Endothelial cell of umbilical vein (primary cell): ENCODE measurements around the gene PIGW. TPM values are rescaled to one million over a fixed set of nuclear protein-coding genes. Genes with fewer than 3 reads are reported as not detected.

Experiments
- BruUV-seq: library from RNA; stranded (reverse); fragments of 400-500 nt; replicated peaks from 2 replicates; lab custom pipeline; 2021; lab: Mats Ljungman, UMichigan
- CTCF ChIA-PET: fragments of 300-600, 350-600 bp; sonication (Branson Sonifier 250); formaldehyde crosslinking; loops from one replicate; lab custom pipeline; 2021; ENCODE audit warnings: antibody characterized with exemption, inconsistent platforms; lab: Charles Lee
- POLR2A ChIA-PET: fragments of 300-600, 350-600 bp; sonication (Branson Sonifier 250); formaldehyde crosslinking; loops from one replicate; lab custom pipeline; 2021; ENCODE audit warnings: antibody characterized with exemption, inconsistent platforms; lab: Charles Lee
- DNase-seq: peaks from one replicate; pipeline ENCODE4 v3.0.0-alpha.2; 2011; ENCODE audit warnings: low read depth, low spot score
- FAIRE-seq: peaks from 2 replicates; lab custom pipeline; 2011; peaks lifted over from hg19 to GRCh38; lab: Jason Lieb, UNC
- H2AFZ ChIP-seq: 2 replicates; pipeline ENCODE4 v1.6.0; 2012; ENCODE audit warnings: low read depth, low read length, control low read depth, inconsistent platforms
- H3K27ac ChIP-seq: 2 replicates; pipeline ENCODE4 v1.5.1; 2011; ENCODE audit warnings: low read depth, mild to moderate bottlenecking, control low read depth, low read length, moderate library complexity; ENCODE audit not compliant: insufficient read depth
- H3K27me3 ChIP-seq, 2 experiments: 2 replicates each; pipeline versions ENCODE4 v1.6.0 to v1.6.1; 2011; ENCODE audit warnings: low read length in 2 of 2, mixed read lengths in 1 of 2; ENCODE audit not compliant: control insufficient read depth in 2 of 2, insufficient read depth in 2 of 2
- H3K36me3 ChIP-seq, 2 experiments: 2 replicates in 1 of 2; 3 replicates in 1 of 2; pipeline ENCODE4 v1.5.1; 2011; ENCODE audit warnings: low read length in 2 of 2, mild to moderate bottlenecking in 1 of 2, moderate library complexity in 1 of 2; ENCODE audit not compliant: control insufficient read depth in 2 of 2, insufficient read depth in 2 of 2; ENCODE audit errors: extremely low read depth in 1 of 2
- H3K4me1 ChIP-seq: 3 replicates; pipeline ENCODE4 v1.5.1; 2011; ENCODE audit warnings: mild to moderate bottlenecking, low read length; ENCODE audit not compliant: control insufficient read depth, insufficient read depth; ENCODE audit errors: extremely low read depth
- H3K4me2 ChIP-seq: 2 replicates; pipeline ENCODE4 v1.6.1; 2011; ENCODE audit warnings: low read length, control low read depth, mixed read lengths; ENCODE audit not compliant: insufficient read depth
- H3K4me3 ChIP-seq, 3 experiments: fragments of 200-600 bp in 1 of 3; sonication (generic), shearing (Covaris generic) in 1 of 3; replicated peaks in 1 of 3; 2 replicates each; pipeline ENCODE4 v1.5.1; 2011 to 2016; ENCODE audit warnings: control low read depth in 3 of 3, low read length in 3 of 3, mild to moderate bottlenecking in 2 of 3, inconsistent platforms in 1 of 3, low read depth in 1 of 3, moderate library complexity in 1 of 3; ENCODE audit not compliant: insufficient read depth in 1 of 3
- H3K79me2 ChIP-seq: 2 replicates; pipeline ENCODE4 v1.6.0; 2012; ENCODE audit warnings: low read length, inconsistent platforms; ENCODE audit not compliant: control insufficient read depth, insufficient read depth
- H3K9ac ChIP-seq: replicated peaks from 2 replicates; pipeline ENCODE3; 2011; ENCODE audit warnings: low read length, control low read depth; ENCODE audit not compliant: insufficient read depth; ENCODE audit errors: extremely low read depth
- H3K9me1 ChIP-seq: replicated peaks from 3 replicates; pipeline ENCODE4 v1.6.0; 2011; ENCODE audit warnings: mild to moderate bottlenecking, low read length; ENCODE audit not compliant: control insufficient read depth, insufficient read depth; ENCODE audit errors: extremely low read depth
- H3K9me3 ChIP-seq: replicated peaks from 2 replicates; pipeline ENCODE4 v1.5.1; 2012; ENCODE audit warnings: low read length, inconsistent platforms; ENCODE audit not compliant: control insufficient read depth, insufficient read depth
- H4K20me1 ChIP-seq: replicated peaks from 2 replicates; pipeline ENCODE3; 2011; ENCODE audit warnings: mild to moderate bottlenecking, low read length; ENCODE audit not compliant: control insufficient read depth, insufficient read depth; ENCODE audit errors: extremely low read depth
- EZH2 ChIP-seq: IDR thresholded peaks from 2 replicates; pipeline ENCODE4 v1.6.1; 2012; ENCODE audit warnings: borderline replicate concordance, low read depth, mild to moderate bottlenecking, moderate library complexity, low read length, inconsistent platforms; ENCODE audit not compliant: severe bottlenecking
- GATA2 ChIP-seq: IDR thresholded peaks from 2 replicates; pipeline ENCODE4 v1.7.0; 2011; ENCODE audit warnings: low read depth, mild to moderate bottlenecking, moderate library complexity, mixed read lengths, low read length; ENCODE audit not compliant: insufficient read length, insufficient read depth
- POLR2A ChIP-seq: IDR thresholded peaks from 2 replicates; pipeline ENCODE4 v1.6.1; 2012; ENCODE audit warnings: low read depth, mild to moderate bottlenecking, control low read depth, low read length
- POLR2AphosphoS5 ChIP-seq: IDR thresholded peaks from 2 replicates; pipeline ENCODE4 v1.6.1; 2012; ENCODE audit warnings: low read depth, mild to moderate bottlenecking, control low read depth, low read length, moderate library complexity; ENCODE audit not compliant: insufficient read depth
- dilution Hi-C: fragments of 300-500 bp; cut with MboI; formaldehyde crosslinking; loops from one replicate; pipeline ENCODE4 v1.15.0; 2019; ENCODE audit warnings: low sequenced_read_pairs; ENCODE audit not compliant: extremely low pct_ligation_motif_present
- intact Hi-C: fragments of 100-400 bp; cut with micrococcal nuclease; formaldehyde crosslinking; loops from one replicate; pipeline ENCODE4 v1.10.0; 2022
- polyA plus RNA-seq, 4 experiments: library from polyadenylated mRNA; depleted of rRNA in 3 of 4; stranded (reverse) in 3 of 4; unstranded in 1 of 4; fragments of >200 nt; gene quantifications; 2 replicates each; pipeline versions ENCODE4 v1.2.1 to v1.2.3, GENCODE V29; 2011 to 2012; ENCODE audit warnings: missing spikeins in 1 of 4
- total RNA-seq: library from RNA; stranded (reverse); gene quantifications from 2 replicates; pipeline ENCODE4 v1.2.3, GENCODE V29; 2021
- TF ChIP-seq, protein P1 (sequence below), 2 donors: IDR thresholded peaks; 1 replicate in 1 of 2; 2 replicates in 1 of 2; pipeline ENCODE4 v1.5.1; 2011; ENCODE audit warnings: low read length in 2 of 2, mild to moderate bottlenecking in 2 of 2, moderate library complexity in 2 of 2, control low read depth in 1 of 2, inconsistent platforms in 1 of 2, low read depth in 1 of 2; ENCODE audit not compliant: insufficient read depth in 1 of 2; ENCODE audit errors: extremely low read depth in 1 of 2
- TF ChIP-seq, protein P2 (sequence below): IDR thresholded peaks from 2 replicates; pipeline ENCODE4 v1.6.1; 2011; ENCODE audit not compliant: insufficient read depth, insufficient read length

PIGW gene
- total and polyA plus RNA-seq, 2 donors (not counting 3 experiments of a cell fraction or from before 2014, with no cell fraction given), result 5.9 to 13.1 TPM

DNA sequence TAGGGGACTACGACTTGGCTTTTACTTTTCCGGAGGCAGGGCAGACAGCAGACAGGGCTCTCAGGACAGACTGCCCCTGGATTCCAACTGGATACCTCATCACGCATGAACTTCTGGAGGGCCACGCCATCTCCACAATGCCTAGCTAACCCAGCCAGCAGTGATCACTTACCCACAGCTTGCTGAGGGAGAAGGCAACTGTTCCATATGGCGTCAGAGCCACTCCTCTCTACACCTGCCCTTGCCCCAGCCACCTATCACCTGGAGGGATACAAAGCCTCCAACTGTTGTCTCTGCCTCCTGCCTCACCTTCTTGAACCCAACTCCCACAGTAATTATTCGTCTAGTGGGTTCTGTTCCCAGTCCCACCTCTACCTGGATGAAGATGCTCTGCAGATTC is 8.9 kb upstream of the PIGW start:
- H3K4me1 ChIP-seq, result peaks cover 14% of the 10 kb centered on the region
- no peaks in the 10 kb centered on the region for H3K9me3 ChIP-seq
- no TSS peak for BruUV-seq
- POLR2A ChIA-PET, result no interaction called here
- H3K36me3 ChIP-seq, result peaks cover 23 to 25% of the 10 kb centered on the region in 2 experiments
- FAIRE-seq (no peak), DNase-seq (no peak)
- TF ChIP-seq, protein P1, sequence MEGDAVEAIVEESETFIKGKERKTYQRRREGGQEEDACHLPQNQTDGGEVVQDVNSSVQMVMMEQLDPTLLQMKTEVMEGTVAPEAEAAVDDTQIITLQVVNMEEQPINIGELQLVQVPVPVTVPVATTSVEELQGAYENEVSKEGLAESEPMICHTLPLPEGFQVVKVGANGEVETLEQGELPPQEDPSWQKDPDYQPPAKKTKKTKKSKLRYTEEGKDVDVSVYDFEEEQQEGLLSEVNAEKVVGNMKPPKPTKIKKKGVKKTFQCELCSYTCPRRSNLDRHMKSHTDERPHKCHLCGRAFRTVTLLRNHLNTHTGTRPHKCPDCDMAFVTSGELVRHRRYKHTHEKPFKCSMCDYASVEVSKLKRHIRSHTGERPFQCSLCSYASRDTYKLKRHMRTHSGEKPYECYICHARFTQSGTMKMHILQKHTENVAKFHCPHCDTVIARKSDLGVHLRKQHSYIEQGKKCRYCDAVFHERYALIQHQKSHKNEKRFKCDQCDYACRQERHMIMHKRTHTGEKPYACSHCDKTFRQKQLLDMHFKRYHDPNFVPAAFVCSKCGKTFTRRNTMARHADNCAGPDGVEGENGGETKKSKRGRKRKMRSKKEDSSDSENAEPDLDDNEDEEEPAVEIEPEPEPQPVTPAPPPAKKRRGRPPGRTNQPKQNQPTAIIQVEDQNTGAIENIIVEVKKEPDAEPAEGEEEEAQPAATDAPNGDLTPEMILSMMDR (IDR thresholded peaks at IDR 0.05; ENCODE audit: extremely low read depth in 1 of 2, insufficient read depth in 1 of 2, low read depth in 1 of 2, low read length in 2 of 2), result no peak
- no peak for TF ChIP-seq POLR2AphosphoS5
- TF ChIP-seq EZH2, result no peak
- TF ChIP-seq, protein P2, sequence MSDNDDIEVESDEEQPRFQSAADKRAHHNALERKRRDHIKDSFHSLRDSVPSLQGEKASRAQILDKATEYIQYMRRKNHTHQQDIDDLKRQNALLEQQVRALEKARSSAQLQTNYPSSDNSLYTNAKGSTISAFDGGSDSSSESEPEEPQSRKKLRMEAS, result no peak
- no peak for TF ChIP-seq POLR2A
- TF ChIP-seq GATA2, result no peak
- H3K4me3 ChIP-seq, result no peak overlapping the region
- H3K9me1 ChIP-seq, result no peaks in the 10 kb centered on the region
- H3K4me2 ChIP-seq, result no peak overlapping the region
- H2AFZ ChIP-seq, result no peak overlapping the region
- CTCF ChIA-PET, result no interaction called here
- intact Hi-C loops (no loop called here), dilution Hi-C loops (no loop called here)
- H3K27ac ChIP-seq, result no peak overlapping the region
- H4K20me1 ChIP-seq, result no peaks in the 10 kb centered on the region
- no peaks in the 10 kb centered on the region for H3K27me3 ChIP-seq
- H3K79me2 ChIP-seq, result peaks cover 7% of the 10 kb centered on the region
- no peak overlapping the region for H3K9ac ChIP-seq
